Choroid plexus epithelial cell (primary cell): ENCODE data around the gene CD69.
A peak's percentile ranks its signal among the peaks of the same experiment; 100 is the strongest.

Source experiments
- DNase-seq: peaks from one replicate; pipeline ENCODE4 v3.0.0-alpha.2; 2010; ENCODE audit warnings: low read depth
- H3K4me3 ChIP-seq: 2 replicates; pipeline ENCODE4 v1.5.1; 2011; ENCODE audit warnings: low read depth, mild to moderate bottlenecking, control low read depth, low read length, moderate library complexity
- TF ChIP-seq, protein P1 (sequence below): conservative IDR thresholded peaks from 2 replicates; pipeline ENCODE4 v1.5.1; 2011; ENCODE audit warnings: low read depth, mild to moderate bottlenecking, control low read depth, inconsistent platforms, low read length, moderate library complexity

Gene CD69

GRCh38 chr12:9797722-9798619, 37.3 kb upstream of the CD69 start:
- DNase-seq: peak; percentile 93
- TF ChIP-seq, protein P1, sequence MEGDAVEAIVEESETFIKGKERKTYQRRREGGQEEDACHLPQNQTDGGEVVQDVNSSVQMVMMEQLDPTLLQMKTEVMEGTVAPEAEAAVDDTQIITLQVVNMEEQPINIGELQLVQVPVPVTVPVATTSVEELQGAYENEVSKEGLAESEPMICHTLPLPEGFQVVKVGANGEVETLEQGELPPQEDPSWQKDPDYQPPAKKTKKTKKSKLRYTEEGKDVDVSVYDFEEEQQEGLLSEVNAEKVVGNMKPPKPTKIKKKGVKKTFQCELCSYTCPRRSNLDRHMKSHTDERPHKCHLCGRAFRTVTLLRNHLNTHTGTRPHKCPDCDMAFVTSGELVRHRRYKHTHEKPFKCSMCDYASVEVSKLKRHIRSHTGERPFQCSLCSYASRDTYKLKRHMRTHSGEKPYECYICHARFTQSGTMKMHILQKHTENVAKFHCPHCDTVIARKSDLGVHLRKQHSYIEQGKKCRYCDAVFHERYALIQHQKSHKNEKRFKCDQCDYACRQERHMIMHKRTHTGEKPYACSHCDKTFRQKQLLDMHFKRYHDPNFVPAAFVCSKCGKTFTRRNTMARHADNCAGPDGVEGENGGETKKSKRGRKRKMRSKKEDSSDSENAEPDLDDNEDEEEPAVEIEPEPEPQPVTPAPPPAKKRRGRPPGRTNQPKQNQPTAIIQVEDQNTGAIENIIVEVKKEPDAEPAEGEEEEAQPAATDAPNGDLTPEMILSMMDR: peak; percentile 82
- H3K4me3 ChIP-seq: no peak overlapping the region

DNA sequence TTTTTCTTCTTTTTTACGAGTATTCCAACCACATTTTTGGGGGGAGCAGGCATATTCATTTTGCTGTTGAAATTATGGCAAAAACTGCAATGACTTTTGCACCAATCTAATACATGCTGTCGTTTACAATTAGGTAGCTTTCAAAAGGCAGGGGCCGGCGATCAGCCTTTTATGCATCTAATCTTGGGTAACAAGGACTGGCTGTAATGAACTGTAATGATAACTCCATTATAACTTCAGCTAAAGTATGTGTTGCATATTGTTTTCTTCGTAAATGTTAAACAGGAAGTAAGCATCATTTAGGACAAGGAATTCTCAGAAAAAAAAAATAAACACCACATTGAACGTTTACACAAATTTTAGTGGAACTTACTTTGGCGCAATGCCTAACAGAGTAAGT, 36.3 kb upstream of the CD69 start:
- TF ChIP-seq, protein P1: no peak
- H3K4me3 ChIP-seq: no peak overlapping the region
- DNase-seq: no peak

DNA sequence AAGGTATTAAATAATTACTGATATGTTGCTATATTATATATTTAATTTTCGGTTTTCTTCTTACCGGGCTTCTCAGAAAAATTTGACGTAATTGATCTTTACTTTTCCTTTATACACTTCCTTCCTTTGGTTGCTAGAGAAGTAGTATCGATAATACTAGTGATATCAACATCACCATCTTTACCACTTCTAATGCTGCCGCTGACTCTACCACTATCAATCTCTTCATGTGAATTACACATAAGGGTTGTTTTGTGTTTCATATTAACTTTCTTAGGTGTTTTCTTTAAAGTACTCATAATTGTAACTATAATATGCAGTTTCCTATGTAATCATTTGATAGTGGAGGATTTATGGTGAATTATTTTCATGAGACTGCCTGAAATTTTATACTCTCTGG, 35.6 kb upstream of the CD69 start:
- TF ChIP-seq, protein P1: no peak
- H3K4me3 ChIP-seq: no peak overlapping the region
- no peak for DNase-seq

- H3K4me3 ChIP-seq: no peak overlapping the region
- TF ChIP-seq, protein P1: no peak
- DNase-seq: no peak
These were observed 35.2 kb upstream of the CD69 start for GRCh38 chr12:9795945-9796344.

GRCh38 chr12:9794484-9795093, 33.9 kb upstream of the CD69 start:
- no peak overlapping the region for H3K4me3 ChIP-seq
- no peak for DNase-seq
- TF ChIP-seq, protein P1: no peak

DNA sequence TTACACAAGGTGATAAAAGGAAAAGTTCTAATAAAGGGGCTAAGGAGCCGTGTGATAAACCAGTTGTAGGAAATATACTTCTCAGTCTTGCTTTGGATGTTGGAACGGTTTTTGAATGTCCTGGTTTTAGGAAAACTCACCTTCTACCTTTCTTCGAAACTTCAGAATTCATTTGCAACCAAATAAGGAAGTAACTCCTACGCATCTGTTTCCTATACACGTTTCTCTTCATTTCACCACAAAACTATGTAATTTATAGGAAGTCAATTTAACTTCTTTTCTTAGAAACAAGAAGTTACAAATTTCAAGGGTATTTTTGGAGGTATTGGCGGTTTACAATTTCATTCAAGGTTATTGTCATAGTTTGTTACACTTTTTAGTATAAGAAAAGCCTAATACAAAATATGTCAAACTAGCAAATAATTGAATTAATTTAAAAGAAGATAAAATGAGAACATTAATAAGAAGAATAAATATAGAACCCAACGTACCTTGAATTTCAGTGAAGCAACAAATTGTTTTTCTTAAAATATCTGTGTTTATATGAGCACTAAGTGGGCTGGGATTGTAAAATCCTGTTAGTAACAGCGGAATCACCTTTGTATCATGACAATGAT, 33.2 kb upstream of the CD69 start:
- TF ChIP-seq, protein P1: no peak
- no peak for DNase-seq
- no peak overlapping the region for H3K4me3 ChIP-seq
